Heart left ventricle (tissue), 16 donors: Measurements from ENCODE around the gene CFAP221. TPM values are rescaled to one million over a fixed set of nuclear protein-coding genes. Genes with fewer than 3 reads are reported as not detected.

ENCODE experiments used
- ATAC-seq, 4 donors: fragments of 200-7000 bp; cut with Tn5 transposase; one replicate each; pipeline ENCODE4 v1.9.1; 2020 to 2022; ENCODE audit warnings: moderate library complexity in 4 of 4, mild to moderate bottlenecking in 3 of 4, moderate number of reproducible peaks in 1 of 4
- DNase-seq, 5 donors: peaks; one replicate each; pipeline ENCODE4 v3.0.0-alpha.2; 2020
- H3K27ac ChIP-seq, 12 donors: fragments of 200-600 bp; sonication (generic) in 4 of 12; one replicate each; pipeline versions ENCODE4 v1.5.0 to v1.8.0; 2016 to 2022; ENCODE audit warnings: mild to moderate bottlenecking in 2 of 12
- H3K27me3 ChIP-seq, 9 donors: fragments of 200-600 bp; sonication (generic) in 2 of 9; one replicate each; pipeline versions ENCODE4 v1.5.1 to v1.8.0; 2016 to 2022; ENCODE audit warnings: mild to moderate bottlenecking in 3 of 9
- H3K36me3 ChIP-seq, 9 donors: fragments of 200-600 bp; sonication (generic) in 2 of 9; one replicate each; pipeline versions ENCODE4 v1.5.0 to v1.8.0; 2018 to 2022; ENCODE audit warnings: mild to moderate bottlenecking in 2 of 9
- H3K4me1 ChIP-seq, 12 donors: fragments of 200-600 bp; sonication (generic) in 4 of 12; one replicate each; pipeline versions ENCODE4 v1.5.0 to v1.8.0; 2016 to 2022; ENCODE audit warnings: mild to moderate bottlenecking in 3 of 12
- H3K4me3 ChIP-seq, 12 donors: fragments of 200-600 bp; sonication (generic) in 4 of 12; one replicate each; pipeline versions ENCODE4 v1.5.0 to v1.8.0; 2017 to 2022; ENCODE audit warnings: mild to moderate bottlenecking in 9 of 12, moderate library complexity in 4 of 12
- H3K9me3 ChIP-seq, 12 donors: fragments of 200-600 bp; sonication (generic) in 4 of 12; one replicate each; pipeline versions ENCODE4 v1.5.0 to v1.8.0; 2016 to 2022; ENCODE audit warnings: mild to moderate bottlenecking in 1 of 12
- POLR2A ChIP-seq, 2 donors: fragments of 450-650 bp; IDR thresholded peaks; one replicate each; pipeline ENCODE4 v1.6.1; 2017; ENCODE audit warnings: antibody characterized with exemption in 2 of 2, mild to moderate bottlenecking in 2 of 2, moderate library complexity in 2 of 2
- WGBS, 4 donors: extraction: QIAGEN DNeasy Blood & Tissue Kit in 2 of 4; methylation state at CpG; one replicate each; pipeline versions ENCODE4 v1.1.5 to v1.1.7; 2013 to 2018; 5-methylcytosine and 5-hydroxymethylcytosine counted together
- intact Hi-C, 10 donors: fragments of 100-400 bp; cut with DNase I; formaldehyde crosslinking; loops; one replicate each; pipeline versions ENCODE4 v1.11.1 to v1.14.2; 2022
- polyA plus RNA-seq, 2 donors: library from polyadenylated mRNA; stranded (reverse); fragments of 200-250 nt; gene quantifications; one replicate each; pipeline ENCODE4 v1.2.3, GENCODE V29; 2013
- total RNA-seq, 9 donors: library from RNA; depleted of rRNA in 2 of 9; stranded (reverse); fragments of >200 nt in 2 of 9; fragmentation: NEBNext Ultra II Directional in 3 of 9; extraction: Animal tissue kit (Norgen Biotek cat#: 25700) in 3 of 9; gene quantifications; one replicate each; pipeline versions ENCODE4 v1.1.0 to v1.2.4, GENCODE V29; 2016 to 2023
- TF ChIP-seq, protein P1 (sequence below), 12 donors: fragments of 200-600 bp; sonication (generic) in 4 of 12; IDR thresholded peaks; one replicate each; pipeline versions ENCODE4 v1.5.0 to v1.8.0; 2018 to 2022; ENCODE audit warnings: antibody characterized with exemption in 12 of 12, mild to moderate bottlenecking in 5 of 12
- donor health status: ischemic (EF 13 %, LVEDD 7.1; RV severe dilation, severe dysfunction).
- donor health status: healthy with polysubstance abuse.
- donor health status: DM: no; HTN: yes; CAD: no.
- donor health status: DM: no; HTN: no; CAD: no.
- donor health status: ischemic (EF 25% LVEDD 6.9; RV normal size, moderate dysfunction).
- donor health status: ischemic (EF 25% LVEDD 5.7; RV mildly dilated, moderate dysfunction).
- donor health status: healthy.
- donor health status: DM: yes; HTN: yes; CAD: no.
- donor health status: ischemic (EF 35%, LVEDD 5.7; RV mildly dilated, moderate dysfunction).
- donor health status: nonischemic (EF 11% LVEDD 7.7; RV severe dilation, severe dysfunction).
- donor health status: DM: yes; HTN: yes; CAD: no.
- donor health status: PGD.
- donor health status: ischemic (EF 29% LVEDD 5.4; RV normal size, mild dysfunction).
- donor health status: nonischemic (EF 23%, LVEDD 6.1; RV moderate dilation, normal function).

CFAP221 gene
- total and polyA plus RNA-seq, 11 donors, result 0.08 to 2.2 (median 1.4) TPM; not detected in 1

GRCh38 chr2:119698246-119698645 lies 154.0 kb downstream of the CFAP221 start:
- Histone ChIP-seq H3K27me3 (peaks cover 0 to 7% (median 0%) of the 10 kb centered on the region in 9 donors), H3K36me3 (no peaks in the 10 kb centered on the region), H3K4me1 (peaks cover 0 to 18% (median 1%) of the 10 kb centered on the region in 12 donors), H3K27ac (no peak overlapping the region), H3K4me3 (no peak overlapping the region), H3K9me3 (no peaks in the 10 kb centered on the region)
- TF ChIP-seq, protein P1, sequence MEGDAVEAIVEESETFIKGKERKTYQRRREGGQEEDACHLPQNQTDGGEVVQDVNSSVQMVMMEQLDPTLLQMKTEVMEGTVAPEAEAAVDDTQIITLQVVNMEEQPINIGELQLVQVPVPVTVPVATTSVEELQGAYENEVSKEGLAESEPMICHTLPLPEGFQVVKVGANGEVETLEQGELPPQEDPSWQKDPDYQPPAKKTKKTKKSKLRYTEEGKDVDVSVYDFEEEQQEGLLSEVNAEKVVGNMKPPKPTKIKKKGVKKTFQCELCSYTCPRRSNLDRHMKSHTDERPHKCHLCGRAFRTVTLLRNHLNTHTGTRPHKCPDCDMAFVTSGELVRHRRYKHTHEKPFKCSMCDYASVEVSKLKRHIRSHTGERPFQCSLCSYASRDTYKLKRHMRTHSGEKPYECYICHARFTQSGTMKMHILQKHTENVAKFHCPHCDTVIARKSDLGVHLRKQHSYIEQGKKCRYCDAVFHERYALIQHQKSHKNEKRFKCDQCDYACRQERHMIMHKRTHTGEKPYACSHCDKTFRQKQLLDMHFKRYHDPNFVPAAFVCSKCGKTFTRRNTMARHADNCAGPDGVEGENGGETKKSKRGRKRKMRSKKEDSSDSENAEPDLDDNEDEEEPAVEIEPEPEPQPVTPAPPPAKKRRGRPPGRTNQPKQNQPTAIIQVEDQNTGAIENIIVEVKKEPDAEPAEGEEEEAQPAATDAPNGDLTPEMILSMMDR (IDR thresholded peaks at IDR 0.05), result no peak
- no peak for TF ChIP-seq POLR2A (IDR thresholded peaks at IDR 0.05)
- ATAC-seq, result no peak
- intact Hi-C loops, result no loop called here
- 82 to 94% (median 91%) methylated on average over 3 of the region's 3 CpGs for WGBS, 4 donors
- DNase-seq, result no peak

GRCh38 chr2:119699016-119699606 lies 154.9 kb downstream of the CFAP221 start:
- H3K9me3 ChIP-seq, result no peaks in the 10 kb centered on the region
- H3K27me3 ChIP-seq, result peaks cover 0 to 7% (median 0%) of the 10 kb centered on the region in 9 donors
- intact Hi-C loops, result no loop called here
- no peak for TF ChIP-seq POLR2A (IDR thresholded peaks at IDR 0.05)
- TF ChIP-seq, protein P1 (IDR thresholded peaks at IDR 0.05), result no peak
- no peak for DNase-seq
- no peak overlapping the region for H3K4me3 ChIP-seq
- 68 to 79% (median 72%) methylated on average over 15 of the region's 15 CpGs for WGBS, 4 donors
- peaks cover 0 to 23% (median 3%) of the 10 kb centered on the region in 12 donors for H3K4me1 ChIP-seq
- H3K27ac ChIP-seq, result no peak overlapping the region
- ATAC-seq, result no peak
- H3K36me3 ChIP-seq, result no peaks in the 10 kb centered on the region

DNA sequence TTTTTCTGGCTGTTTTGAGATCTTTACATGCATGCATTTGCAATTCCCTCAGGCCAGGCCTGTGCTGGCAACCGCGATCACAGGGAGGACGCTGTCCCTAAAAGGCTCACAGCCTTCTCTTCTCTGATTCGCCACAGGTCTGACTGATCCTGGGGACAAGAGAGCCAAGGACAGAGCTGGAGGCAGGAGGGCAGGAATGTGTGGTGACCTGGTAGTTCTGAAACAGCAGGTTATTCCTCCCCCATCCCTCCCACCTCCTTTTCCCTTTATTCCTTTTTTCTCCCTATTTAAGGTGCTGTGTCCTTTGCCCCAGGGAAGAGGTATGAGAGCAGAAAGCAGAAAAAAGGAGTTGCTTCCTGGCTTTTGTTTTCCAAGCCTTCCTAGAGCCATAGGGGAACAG lies 156.6 kb downstream of the CFAP221 start:
- intact Hi-C loops, result loop anchor here in 8 of 10 donors (5.0 to 10.0 kb wide), 7 partner anchors 51 to 476 kb away; partner anchors contain the start of gene PTPN4 (in 1 of the 8)

DNA sequence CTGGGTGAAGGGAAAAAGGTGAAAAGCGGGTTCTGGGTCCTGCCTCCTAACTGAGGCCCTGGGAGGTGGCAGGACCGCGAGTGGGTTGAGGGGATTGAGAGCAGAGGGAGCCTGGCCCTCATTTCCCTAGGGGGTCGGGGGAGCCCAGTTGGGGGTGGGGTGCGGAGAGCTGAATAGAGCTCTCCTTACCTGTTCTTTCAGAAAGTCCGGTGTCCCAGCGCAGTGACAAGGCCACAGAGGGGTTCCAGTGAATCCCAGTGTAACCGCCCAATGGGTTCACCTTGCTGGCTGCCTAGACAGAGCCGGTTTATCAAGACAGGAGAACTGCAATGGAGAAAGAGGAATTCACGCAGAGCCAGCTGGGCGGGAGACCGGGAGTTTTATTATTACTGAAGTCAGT lies 157.1 kb downstream of the CFAP221 start:
- Histone ChIP-seq H3K27ac (no peak overlapping the region), H3K36me3 (no peaks in the 10 kb centered on the region), H3K4me1 (peaks cover 0 to 25% (median 3%) of the 10 kb centered on the region in 12 donors), H3K4me3 (no peak overlapping the region), H3K9me3 (peaks cover 0 to 7% (median 4%) of the 10 kb centered on the region in 12 donors), H3K27me3 (no peaks in the 10 kb centered on the region)
- WGBS, 4 donors, result 66 to 78% (median 68%) methylated on average over 12 of the region's 12 CpGs
- intact Hi-C loops, result loop anchor here in 8 of 10 donors (5.0 to 10.0 kb wide), 7 partner anchors 51 to 476 kb away; partner anchors contain the start of gene PTPN4 (in 1 of the 8)
- no peak for DNase-seq
- ATAC-seq, result no peak
- TF ChIP-seq, protein P1 (IDR thresholded peaks at IDR 0.05), result no peak
- no peak for TF ChIP-seq POLR2A (IDR thresholded peaks at IDR 0.05)

More for the DNA sequence above, 156.6 kb downstream of the CFAP221 start:
- ATAC-seq, result peak in 2 of 4 donors; percentile 25 to 34
- TF ChIP-seq, protein P1 (IDR thresholded peaks at IDR 0.05), result no peak
- TF ChIP-seq POLR2A (IDR thresholded peaks at IDR 0.05), result no peak
- Histone ChIP-seq H3K4me1 (peaks cover 0 to 25% (median 3%) of the 10 kb centered on the region in 12 donors), H3K36me3 (no peaks in the 10 kb centered on the region), H3K27ac (no peak overlapping the region), H3K4me3 (no peak overlapping the region), H3K27me3 (peaks cover 0 to 2% (median 0%) of the 10 kb centered on the region in 9 donors), H3K9me3 (peaks cover 0 to 7% (median 4%) of the 10 kb centered on the region in 12 donors)
- WGBS, 4 donors, result 75 to 94% (median 88%) methylated on average over 4 of the region's 4 CpGs
- no peak for DNase-seq
